MM.1S (cell line): ENCODE measurements around the gene MASP2.

Source experiments
- DNase-seq: peaks from one replicate; pipeline ENCODE4 v3.0.0-alpha.2; 2015
- H2AFZ ChIP-seq: fragments of 300-600 bp; sonication (generic); 2 replicates; pipeline ENCODE4 v1.6.0; 2016; ENCODE audit warnings: antibody characterized with exemption, low read length
- H3F3A ChIP-seq: fragments of 300-600 bp; sonication (generic); 2 replicates; pipeline ENCODE4 v1.6.1; 2016; ENCODE audit warnings: mild to moderate bottlenecking, antibody characterized with exemption, low read length, moderate library complexity, mixed read lengths; ENCODE audit not compliant: insufficient read depth
- H3K27ac ChIP-seq: fragments of 300-600 bp; sonication (generic); 2 replicates; pipeline ENCODE4 v1.5.1; 2016; ENCODE audit warnings: mild to moderate bottlenecking, low read length
- H3K27me3 ChIP-seq: fragments of 300-600 bp; sonication (generic); replicated peaks from 2 replicates; pipeline ENCODE4 v1.6.0; 2016; ENCODE audit warnings: low read length; ENCODE audit not compliant: insufficient read depth
- H3K36me3 ChIP-seq: fragments of 300-600 bp; sonication (generic); replicated peaks from 2 replicates; pipeline ENCODE4 v1.6.1; 2016; ENCODE audit warnings: mild to moderate bottlenecking, low read length, mixed read lengths; ENCODE audit not compliant: insufficient read depth
- H3K4me1 ChIP-seq: fragments of 300-600 bp; sonication (generic); 2 replicates; pipeline ENCODE4 v1.6.1; 2016; ENCODE audit warnings: low read length, mixed read lengths
- H3K4me2 ChIP-seq: fragments of 300-600 bp; sonication (generic); 2 replicates; pipeline ENCODE4 v1.6.0; 2016; ENCODE audit warnings: low read depth, low read length
- H3K4me3 ChIP-seq: fragments of 300-600 bp; sonication (generic); 2 replicates; pipeline ENCODE4 v1.5.1; 2016; ENCODE audit warnings: low read length, mixed read lengths
- H3K79me2 ChIP-seq: fragments of 300-600 bp; sonication (generic); 2 replicates; pipeline ENCODE4 v1.6.1; 2016; ENCODE audit warnings: mixed run types, low read length, mixed read lengths
- H3K9ac ChIP-seq: fragments of 300-600 bp; sonication (generic); 2 replicates; pipeline ENCODE4 v1.6.1; 2016; ENCODE audit warnings: low read length, mixed read lengths
- H3K9me2 ChIP-seq: fragments of 300-600 bp; sonication (generic); replicated peaks from 2 replicates; pipeline ENCODE4 v1.6.1; 2016; ENCODE audit warnings: mild to moderate bottlenecking, low read length, mixed read lengths; ENCODE audit not compliant: insufficient read depth
- H3K9me3 ChIP-seq: fragments of 300-600 bp; sonication (generic); replicated peaks from 2 replicates; pipeline ENCODE4 v1.6.1; 2016; ENCODE audit warnings: mild to moderate bottlenecking, low read length, mixed read lengths; ENCODE audit not compliant: insufficient read depth
- H4K20me1 ChIP-seq: fragments of 300-600 bp; sonication (generic); 2 replicates; pipeline ENCODE4 v1.6.1; 2016; ENCODE audit warnings: mild to moderate bottlenecking, low read length, moderate library complexity, mixed read lengths; ENCODE audit not compliant: insufficient read depth
- CTCF ChIP-seq: fragments of 300-600 bp; sonication (generic); IDR thresholded peaks from 2 replicates; pipeline ENCODE4 v1.5.1; 2016; ENCODE audit warnings: antibody characterized with exemption, low read length, mixed read lengths
- EZH2 ChIP-seq: fragments of 300-600 bp; sonication (generic); optimal IDR thresholded peaks from 2 replicates; pipeline ENCODE3; 2017; ENCODE audit warnings: low read depth, mild to moderate bottlenecking, antibody characterized with exemption, low read length, mixed read lengths
- EZH2phosphoT487 ChIP-seq: fragments of 300-600 bp; sonication (generic); IDR thresholded peaks from 2 replicates; pipeline ENCODE4 v1.6.1; 2018; ENCODE audit warnings: antibody characterized with exemption, low read length

Gene MASP2

GRCh38 chr1:11012260-11013159 is 34.5 kb downstream of the MASP2 start, which contains the start of gene TARDBP:
Gene TARDBP (plus strand): TSS chr1:11012654. CDS start chr1:11013728, 1,074 bp downstream.
- peak within 1 kb of the TSS; percentile 95 for H3K4me2 ChIP-seq
- no peaks in the 10 kb centered on the region for H3K9me2 ChIP-seq
- peaks cover 48% of the 10 kb centered on the region for H3K79me2 ChIP-seq
- H3K27ac ChIP-seq: peak within 1 kb of the TSS; percentile 84
- H3K36me3 ChIP-seq: peaks cover 22% of the 10 kb centered on the region; the same call in 1 of the 2 replicates
- DNase-seq: peak; percentile 92
- peak within 1 kb of the TSS; percentile 99 for H3K4me3 ChIP-seq
- H3K9me3 ChIP-seq: no peaks in the 10 kb centered on the region
- 0 out of 2 replicates have a peak, but pooled peaks cover 2% of the 10 kb centered on the region for H3F3A ChIP-seq
- H3K9ac ChIP-seq: peak within 1 kb of the TSS; percentile 99
- peaks cover 28% of the 10 kb centered on the region for H4K20me1 ChIP-seq
- peak within 1 kb of the TSS; percentile 96 for H2AFZ ChIP-seq
- H3K27me3 ChIP-seq: no peaks in the 10 kb centered on the region
- no peak for TF ChIP-seq EZH2phosphoT487
- no peak for TF ChIP-seq EZH2
- TF ChIP-seq CTCF: no peak
- H3K4me1 ChIP-seq: peaks cover 8% of the 10 kb centered on the region; the same call in 1 of the 2 replicates

GRCh38 chr1:11000526-11000925 is 46.5 kb downstream of the MASP2 start:
- Histone ChIP-seq H3K79me2 (no peaks in the 10 kb centered on the region), H3K4me3 (no peak overlapping the region), H4K20me1 (no peaks in the 10 kb centered on the region), H3K9me3 (no peaks in the 10 kb centered on the region), H3F3A (no peaks in the 10 kb centered on the region), H3K4me1 (no peaks in the 10 kb centered on the region), H3K27me3 (no peaks in the 10 kb centered on the region), H3K4me2 (no peak overlapping the region), H3K9me2 (no peaks in the 10 kb centered on the region), H3K36me3 (no peaks in the 10 kb centered on the region), H3K9ac (no peak overlapping the region), H2AFZ (no peak overlapping the region), H3K27ac (no peak overlapping the region)
- TF ChIP-seq EZH2 (no peak), CTCF (no peak), EZH2phosphoT487 (no peak)
- DNase-seq: no peak

GRCh38 chr1:10996100-10996499 is 50.9 kb downstream of the MASP2 start:
- Histone ChIP-seq H3K4me2 (no peak overlapping the region), H3K4me1 (no peaks in the 10 kb centered on the region), H3K9me2 (no peaks in the 10 kb centered on the region), H2AFZ (no peak overlapping the region), H3K27ac (no peak overlapping the region), H3K4me3 (no peak overlapping the region), H3F3A (no peaks in the 10 kb centered on the region), H3K9me3 (no peaks in the 10 kb centered on the region), H3K36me3 (no peaks in the 10 kb centered on the region), H3K9ac (no peak overlapping the region), H3K79me2 (no peaks in the 10 kb centered on the region), H4K20me1 (no peaks in the 10 kb centered on the region), H3K27me3 (peaks cover 7% of the 10 kb centered on the region; the same call in 1 of the 2 replicates)
- DNase-seq: no peak
- TF ChIP-seq CTCF: no peak
- TF ChIP-seq EZH2: no peak
